A673 (cell line): ENCODE data around the gene CCN6.

Experiments
- CTCF ChIP-seq: fragments of 300-800, 200-600 bp; sonication (generic); conservative IDR thresholded peaks from 2 replicates; pipeline ENCODE4 v1.5.1; 2017; ENCODE audit warnings: low read depth, mild to moderate bottlenecking, antibody characterized with exemption, low read length, moderate library complexity, mixed read lengths
- EZH2 ChIP-seq: fragments of 200-600 bp; sonication (generic); IDR thresholded peaks from 2 replicates; pipeline ENCODE4 v1.6.1; 2017; ENCODE audit warnings: borderline replicate concordance, low read depth, mild to moderate bottlenecking, mixed read lengths, antibody characterized with exemption, low read length; ENCODE audit not compliant: poor library complexity, severe bottlenecking

GRCh38 chr6:112062966-112063365 lies 9.1 kb downstream of the CCN6 start:
- no peak for TF ChIP-seq CTCF
- TF ChIP-seq EZH2 = no peak
